ENCODE results near the gene MYO15B.

The MYO15B gene

DNA sequence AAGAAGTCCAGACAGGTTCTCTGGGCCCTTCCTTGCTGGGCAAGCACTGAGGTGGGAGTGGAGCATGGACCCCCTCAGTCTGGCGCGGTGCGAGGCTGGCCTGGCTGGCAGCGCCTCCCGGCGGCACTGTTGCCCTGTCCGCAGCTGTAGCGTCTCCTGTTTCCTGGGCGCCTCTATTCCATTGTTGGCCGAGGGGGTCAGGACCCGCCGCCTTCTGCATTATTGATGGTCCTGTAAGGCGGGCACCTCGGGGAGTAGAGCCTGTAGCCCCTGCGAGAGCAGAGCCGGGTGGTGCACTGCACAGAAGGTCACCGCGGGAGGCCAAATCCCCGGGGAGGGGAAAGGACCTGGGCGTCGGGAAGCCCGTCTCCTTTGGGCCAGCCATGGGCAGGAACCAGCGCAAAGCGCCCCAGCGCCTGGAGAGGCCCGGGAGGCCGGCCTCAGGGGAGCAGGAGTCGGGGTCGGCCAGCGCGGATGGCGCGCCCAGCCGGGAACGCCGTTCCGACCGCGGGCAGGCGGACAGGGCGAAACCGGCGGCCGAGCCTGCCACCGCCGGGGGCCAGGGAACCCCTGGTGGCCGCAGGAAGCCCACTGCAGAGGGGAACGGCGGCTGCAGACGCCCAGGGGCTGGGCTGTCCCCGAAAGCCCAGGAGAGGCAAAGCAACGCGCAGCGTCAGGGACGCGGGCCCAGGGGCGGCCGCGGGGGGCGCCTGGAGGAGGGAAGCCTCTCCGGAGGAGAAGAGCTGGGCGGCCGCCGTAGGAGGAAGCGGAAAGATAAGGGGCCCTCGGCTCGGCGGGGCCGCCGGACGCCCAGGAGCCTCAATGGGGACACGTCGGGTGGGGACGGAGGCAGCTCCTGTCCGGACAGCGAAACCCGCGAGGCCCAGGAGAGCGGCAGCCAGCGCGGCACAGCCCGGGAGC, at the start of gene MYO15B:
TSS of gene MYO15B (plus strand) at position 126 of the 921 bp plus-strand sequence. CDS start at position 384, 258 bp downstream.
- TF ChIP-seq EZH2phosphoT487 (IDR thresholded peaks at IDR 0.05; ENCODE audit: low read length): peak; percentile 70; the same call in 1 of the 2 replicates
- peak; percentile 84 for TF ChIP-seq EZH2 (optimal IDR thresholded peaks at IDR 0.05; ENCODE audit: low read depth, low read length)
- no peak for TF ChIP-seq CTCF (IDR thresholded peaks at IDR 0.05; ENCODE audit: low read length)
- Histone ChIP-seq H3F3A (ENCODE audit: insufficient read depth, low read length) (no peaks in the 10 kb centered on the region), H2AFZ (ENCODE audit: low read length) (no peak within 1 kb of the TSS), H3K36me3 (replicated peaks; ENCODE audit: insufficient read depth, low read length) (no peaks in the 10 kb centered on the region), H3K9ac (ENCODE audit: low read length) (no peak within 1 kb of the TSS), H3K27ac (ENCODE audit: low read length) (no peak within 1 kb of the TSS), H4K20me1 (ENCODE audit: insufficient read depth, low read length) (no peaks in the 10 kb centered on the region), H3K27me3 (replicated peaks; ENCODE audit: insufficient read depth, low read length) (peaks cover 58% of the 10 kb centered on the region), H3K4me2 (ENCODE audit: low read depth, low read length) (peak within 1 kb of the TSS; percentile 54; the same call in 1 of the 2 replicates), H3K79me2 (ENCODE audit: low read length) (no peaks in the 10 kb centered on the region), H3K9me3 (replicated peaks; ENCODE audit: insufficient read depth, low read length) (no peaks in the 10 kb centered on the region), H3K9me2 (replicated peaks; ENCODE audit: insufficient read depth, low read length) (no peaks in the 10 kb centered on the region), H3K4me1 (ENCODE audit: low read length) (peaks cover 4% of the 10 kb centered on the region; the same call in 1 of the 2 replicates), H3K4me3 (ENCODE audit: low read length) (no peak within 1 kb of the TSS)
- no peak for DNase-seq

DNA sequence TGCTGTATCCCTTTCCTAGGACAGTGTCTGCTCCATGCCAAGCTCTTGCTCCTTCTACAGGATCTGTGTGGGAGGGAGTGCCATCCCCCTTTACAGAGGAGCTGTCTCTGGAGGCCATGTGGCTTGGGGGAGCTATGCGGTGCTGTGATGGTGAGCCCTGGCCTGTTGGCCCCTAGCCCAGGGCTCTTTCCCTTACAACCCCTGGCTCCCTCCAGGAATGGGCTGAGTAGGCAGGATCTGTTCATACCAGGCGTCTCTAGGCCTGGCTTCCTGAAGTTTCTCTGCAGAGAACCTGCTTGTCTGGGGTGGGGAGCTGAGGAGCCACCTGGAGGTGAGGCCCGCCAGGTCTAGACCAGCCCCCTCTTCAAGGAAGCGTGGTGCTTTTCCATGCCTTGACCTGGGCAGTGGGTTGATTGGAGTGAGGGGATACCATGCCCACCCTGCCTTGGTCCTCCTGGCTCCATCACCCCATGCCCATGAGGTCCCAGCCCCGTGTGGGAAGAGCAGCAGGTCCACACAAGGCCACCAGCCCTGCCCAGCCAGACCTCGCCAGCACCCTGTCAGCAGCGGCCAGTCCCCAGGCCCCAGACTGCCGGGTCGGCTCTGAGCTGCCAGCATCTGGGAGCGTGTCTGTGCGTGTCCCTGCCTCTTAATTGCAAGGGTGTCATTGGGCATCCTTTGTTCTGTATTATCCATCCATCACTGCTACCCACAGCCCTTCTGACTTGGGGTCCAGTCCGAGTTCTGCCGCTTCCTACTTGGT, 47.5 kb upstream of the MYO15B start:
- H3K79me2 ChIP-seq (ENCODE audit: low read length): no peaks in the 10 kb centered on the region
- no peak overlapping the region for H3K4me3 ChIP-seq (ENCODE audit: low read length)
- no peak overlapping the region for H3K9ac ChIP-seq (ENCODE audit: low read length)
- no peak for TF ChIP-seq EZH2 (optimal IDR thresholded peaks at IDR 0.05; ENCODE audit: low read depth, low read length)
- no peak for TF ChIP-seq EZH2phosphoT487 (IDR thresholded peaks at IDR 0.05; ENCODE audit: low read length)
- TF ChIP-seq CTCF (IDR thresholded peaks at IDR 0.05; ENCODE audit: low read length): no peak
- no peaks in the 10 kb centered on the region for H3F3A ChIP-seq (ENCODE audit: insufficient read depth, low read length)
- no peaks in the 10 kb centered on the region for H4K20me1 ChIP-seq (ENCODE audit: insufficient read depth, low read length)
- DNase-seq: no peak
- H3K27me3 ChIP-seq (replicated peaks; ENCODE audit: insufficient read depth, low read length): no peaks in the 10 kb centered on the region
- H3K4me2 ChIP-seq (ENCODE audit: low read depth, low read length): no peak overlapping the region
- no peak overlapping the region for H3K27ac ChIP-seq (ENCODE audit: low read length)
- H2AFZ ChIP-seq (ENCODE audit: low read length): no peak overlapping the region
- H3K9me2 ChIP-seq (replicated peaks; ENCODE audit: insufficient read depth, low read length): no peaks in the 10 kb centered on the region
- H3K4me1 ChIP-seq (ENCODE audit: low read length): no peaks in the 10 kb centered on the region
- H3K9me3 ChIP-seq (replicated peaks; ENCODE audit: insufficient read depth, low read length): no peaks in the 10 kb centered on the region
- H3K36me3 ChIP-seq (replicated peaks; ENCODE audit: insufficient read depth, low read length): no peaks in the 10 kb centered on the region

- Histone ChIP-seq H3F3A (ENCODE audit: insufficient read depth, low read length) (no peaks in the 10 kb centered on the region), H3K9me2 (replicated peaks; ENCODE audit: insufficient read depth, low read length) (no peaks in the 10 kb centered on the region), H3K4me3 (ENCODE audit: low read length) (no peak overlapping the region), H3K9me3 (replicated peaks; ENCODE audit: insufficient read depth, low read length) (no peaks in the 10 kb centered on the region), H3K27me3 (replicated peaks; ENCODE audit: insufficient read depth, low read length) (no peaks in the 10 kb centered on the region), H3K36me3 (replicated peaks; ENCODE audit: insufficient read depth, low read length) (no peaks in the 10 kb centered on the region), H4K20me1 (ENCODE audit: insufficient read depth, low read length) (no peaks in the 10 kb centered on the region), H3K9ac (ENCODE audit: low read length) (no peak overlapping the region), H2AFZ (ENCODE audit: low read length) (no peak overlapping the region), H3K79me2 (ENCODE audit: low read length) (no peaks in the 10 kb centered on the region), H3K4me2 (ENCODE audit: low read depth, low read length) (no peak overlapping the region), H3K27ac (ENCODE audit: low read length) (no peak overlapping the region), H3K4me1 (ENCODE audit: low read length) (no peaks in the 10 kb centered on the region)
- TF ChIP-seq EZH2 (optimal IDR thresholded peaks at IDR 0.05; ENCODE audit: low read depth, low read length) (no peak), EZH2phosphoT487 (IDR thresholded peaks at IDR 0.05; ENCODE audit: low read length) (no peak), CTCF (IDR thresholded peaks at IDR 0.05; ENCODE audit: low read length) (no peak)
- DNase-seq: no peak
Observed at GRCh38 chr17:75540923-75541503, 46.6 kb upstream of the MYO15B start.

Data from MM.1S (cell line).